ENCODE results near the gene SLC30A1.
A peak's percentile ranks its signal among the peaks of the same experiment; 100 is the strongest.
"Not testable (repeated sequence)": the region's sequence is repeated elsewhere in the genome, so short reads cannot be mapped to it uniquely, and the experiment has no call there.

SLC30A1 gene

GRCh38 chr1:211578640-211579439 is at the start of gene SLC30A1:
SLC30A1 (minus strand) TSS chr1:211579161; CDS start chr1:211578612, 549 bp downstream.
- TF ChIP-seq CTCF (IDR thresholded peaks at IDR 0.05; ENCODE audit: low read depth, low read length): no peak
- DNase-seq (ENCODE audit: extremely low read depth, low read depth): peak; percentile 98

- TF ChIP-seq CTCF (IDR thresholded peaks at IDR 0.05; ENCODE audit: low read depth, low read length): no peak
- no peak for DNase-seq (ENCODE audit: extremely low read depth, low read depth)
These were observed 49.5 kb upstream of the SLC30A1 start for GRCh38 chr1:211628417-211628816.

GRCh38 chr1:211627259-211627658 is 48.3 kb upstream of the SLC30A1 start:
- DNase-seq (ENCODE audit: extremely low read depth, low read depth): no peak
- TF ChIP-seq CTCF (IDR thresholded peaks at IDR 0.05; ENCODE audit: low read depth, low read length): no peak

GRCh38 chr1:211625866-211626265 is 46.9 kb upstream of the SLC30A1 start:
- not testable (repeated sequence) for DNase-seq (ENCODE audit: extremely low read depth, low read depth)

- peak; percentile 41 for TF ChIP-seq CTCF (IDR thresholded peaks at IDR 0.05; ENCODE audit: low read depth, low read length)
- DNase-seq (ENCODE audit: extremely low read depth, low read depth): no peak
These were observed 46.1 kb upstream of the SLC30A1 start for GRCh38 chr1:211625040-211625439.

GRCh38 chr1:211623515-211623914 is 44.6 kb upstream of the SLC30A1 start:
- TF ChIP-seq CTCF (IDR thresholded peaks at IDR 0.05; ENCODE audit: low read depth, low read length): no peak
- no peak for DNase-seq (ENCODE audit: extremely low read depth, low read depth)

GRCh38 chr1:211621447-211622198 is 42.7 kb upstream of the SLC30A1 start:
- DNase-seq (ENCODE audit: extremely low read depth, low read depth): no peak
- no peak for TF ChIP-seq CTCF (IDR thresholded peaks at IDR 0.05; ENCODE audit: low read depth, low read length)

Measured in AG09319 (cell line).